Ascending aorta (tissue), 2 donors: ENCODE data around the gene SMAD4. TPM values are rescaled to one million over a fixed set of nuclear protein-coding genes. Genes with fewer than 3 reads are reported as not detected.

ENCODE experiments used
- DNase-seq, 2 donors: peaks; one replicate each; pipeline ENCODE4 v3.0.0-alpha.2; 2019; ENCODE audit warnings: low spot score in 2 of 2
- H3K27ac ChIP-seq, 2 donors: fragments of 200-600 bp; sonication (generic); one replicate each; pipeline ENCODE4 v1.5.1; 2016 to 2017; ENCODE audit warnings: mild to moderate bottlenecking in 1 of 2
- H3K27me3 ChIP-seq: fragments of 200-600 bp; sonication (generic); one replicate; pipeline ENCODE4 v1.5.1; 2017
- H3K36me3 ChIP-seq, 2 donors: fragments of 200-600 bp; sonication (generic); one replicate each; pipeline ENCODE4 v1.5.1; 2016
- H3K4me1 ChIP-seq, 2 donors: fragments of 200-600 bp; sonication (generic); one replicate each; pipeline ENCODE4 v1.5.1; 2016 to 2017; ENCODE audit warnings: mild to moderate bottlenecking in 1 of 2
- H3K4me3 ChIP-seq, 2 donors: fragments of 200-600 bp; sonication (generic); one replicate each; pipeline ENCODE4 v1.5.1; 2016 to 2017; ENCODE audit warnings: mild to moderate bottlenecking in 1 of 2
- H3K9me3 ChIP-seq, 2 donors: fragments of 200-600 bp; sonication (generic); one replicate each; pipeline ENCODE4 v1.5.1; 2016
- intact Hi-C: fragments of 100-400 bp; cut with DNase I; formaldehyde crosslinking; loops from one replicate; pipeline ENCODE4 v1.15.1; 2023
- total RNA-seq: library from RNA; depleted of rRNA; stranded (reverse); fragments of >200 nt; gene quantifications from one replicate; pipeline ENCODE4 v1.1.0, GENCODE V29; 2016
- TF ChIP-seq, protein P1 (sequence below), 3 experiments: fragments of 200-600 bp in 2 of 3; fragments of 450-650 bp in 1 of 3; sonication (generic) in 2 of 3; IDR thresholded peaks; one replicate each; pipeline ENCODE4 v1.5.1; 2016 to 2019; ENCODE audit warnings: antibody characterized with exemption in 3 of 3, mild to moderate bottlenecking in 1 of 3, moderate library complexity in 1 of 3

The SMAD4 gene
- total RNA-seq, 1 donor from 2014 or later = 196 TPM

DNA sequence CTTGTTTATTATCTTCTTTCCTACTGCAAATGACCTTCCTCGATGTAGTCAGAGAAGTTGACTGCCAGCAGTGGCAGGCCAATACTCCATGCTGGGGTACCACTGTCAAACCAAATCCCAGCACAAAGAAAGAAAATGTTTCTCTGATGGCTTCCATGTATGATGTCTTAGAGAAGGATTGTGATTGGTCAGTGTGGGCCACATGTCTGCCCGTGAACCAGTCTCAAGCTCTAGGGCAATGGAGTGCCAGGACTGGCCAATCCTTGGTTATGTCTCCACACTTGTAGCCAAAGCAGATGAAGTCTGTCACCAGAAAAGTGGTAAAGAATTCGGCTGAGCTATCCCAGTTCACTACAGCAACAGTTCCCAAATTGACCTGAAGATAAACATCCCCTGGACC is 17.6 kb upstream of the SMAD4 start:
- H3K4me1 ChIP-seq = no peaks in the 10 kb centered on the region
- no peak overlapping the region for H3K27ac ChIP-seq
- H3K27me3 ChIP-seq = no peaks in the 10 kb centered on the region
- H3K9me3 ChIP-seq = no peaks in the 10 kb centered on the region
- H3K36me3 ChIP-seq = no peaks in the 10 kb centered on the region
- no peak overlapping the region for H3K4me3 ChIP-seq
- DNase-seq = no peak
- TF ChIP-seq, protein P1, sequence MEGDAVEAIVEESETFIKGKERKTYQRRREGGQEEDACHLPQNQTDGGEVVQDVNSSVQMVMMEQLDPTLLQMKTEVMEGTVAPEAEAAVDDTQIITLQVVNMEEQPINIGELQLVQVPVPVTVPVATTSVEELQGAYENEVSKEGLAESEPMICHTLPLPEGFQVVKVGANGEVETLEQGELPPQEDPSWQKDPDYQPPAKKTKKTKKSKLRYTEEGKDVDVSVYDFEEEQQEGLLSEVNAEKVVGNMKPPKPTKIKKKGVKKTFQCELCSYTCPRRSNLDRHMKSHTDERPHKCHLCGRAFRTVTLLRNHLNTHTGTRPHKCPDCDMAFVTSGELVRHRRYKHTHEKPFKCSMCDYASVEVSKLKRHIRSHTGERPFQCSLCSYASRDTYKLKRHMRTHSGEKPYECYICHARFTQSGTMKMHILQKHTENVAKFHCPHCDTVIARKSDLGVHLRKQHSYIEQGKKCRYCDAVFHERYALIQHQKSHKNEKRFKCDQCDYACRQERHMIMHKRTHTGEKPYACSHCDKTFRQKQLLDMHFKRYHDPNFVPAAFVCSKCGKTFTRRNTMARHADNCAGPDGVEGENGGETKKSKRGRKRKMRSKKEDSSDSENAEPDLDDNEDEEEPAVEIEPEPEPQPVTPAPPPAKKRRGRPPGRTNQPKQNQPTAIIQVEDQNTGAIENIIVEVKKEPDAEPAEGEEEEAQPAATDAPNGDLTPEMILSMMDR (IDR thresholded peaks at IDR 0.05) = no peak
- intact Hi-C loops = no loop called here

DNA sequence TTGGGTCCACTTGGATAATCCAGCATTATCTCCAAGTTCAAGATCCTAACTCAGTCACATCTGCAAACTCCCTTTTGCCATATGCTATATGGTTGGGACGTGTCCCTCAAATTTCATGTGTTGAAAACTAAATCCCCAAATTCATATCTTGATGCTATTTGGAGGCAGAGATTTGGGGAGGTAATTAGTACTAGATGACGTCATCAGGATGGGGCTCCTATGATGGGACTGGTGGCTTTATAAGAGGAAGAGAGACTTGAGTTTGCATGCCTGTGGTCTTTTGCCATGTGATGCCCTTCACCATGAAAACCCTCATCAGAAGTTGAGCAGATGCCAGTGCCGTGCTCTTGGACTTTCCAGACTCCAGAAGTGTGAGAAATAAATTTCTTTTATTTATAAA is 16.8 kb upstream of the SMAD4 start:
- DNase-seq = no peak
- intact Hi-C loops = no loop called here
- Histone ChIP-seq H3K4me1 (no peaks in the 10 kb centered on the region), H3K27ac (no peak overlapping the region), H3K4me3 (no peak overlapping the region), H3K36me3 (no peaks in the 10 kb centered on the region), H3K9me3 (no peaks in the 10 kb centered on the region), H3K27me3 (no peaks in the 10 kb centered on the region)
- TF ChIP-seq, protein P1 (IDR thresholded peaks at IDR 0.05) = no peak

GRCh38 chr18:51017140-51017879 is 12.7 kb upstream of the SMAD4 start:
- H3K9me3 ChIP-seq = no peaks in the 10 kb centered on the region
- TF ChIP-seq, protein P1 (IDR thresholded peaks at IDR 0.05) = no peak
- H3K27ac ChIP-seq = no peak overlapping the region
- intact Hi-C loops = no loop called here
- no peaks in the 10 kb centered on the region for H3K27me3 ChIP-seq
- no peak overlapping the region for H3K4me3 ChIP-seq
- no peaks in the 10 kb centered on the region for H3K36me3 ChIP-seq
- no peaks in the 10 kb centered on the region for H3K4me1 ChIP-seq
- no peak for DNase-seq

- Histone ChIP-seq H3K27me3 (no peaks in the 10 kb centered on the region), H3K4me1 (no peaks in the 10 kb centered on the region), H3K27ac (no peak overlapping the region), H3K36me3 (no peaks in the 10 kb centered on the region), H3K4me3 (no peak overlapping the region), H3K9me3 (no peaks in the 10 kb centered on the region)
- TF ChIP-seq, protein P1 (IDR thresholded peaks at IDR 0.05) = no peak
- intact Hi-C loops = loop anchor here (5.0 kb wide), 1 partner anchor 203 kb away; no protein-coding TSS in a partner anchor
- no peak for DNase-seq
Measured at GRCh38 chr18:51020536-51020935, 9.5 kb upstream of the SMAD4 start.

DNA sequence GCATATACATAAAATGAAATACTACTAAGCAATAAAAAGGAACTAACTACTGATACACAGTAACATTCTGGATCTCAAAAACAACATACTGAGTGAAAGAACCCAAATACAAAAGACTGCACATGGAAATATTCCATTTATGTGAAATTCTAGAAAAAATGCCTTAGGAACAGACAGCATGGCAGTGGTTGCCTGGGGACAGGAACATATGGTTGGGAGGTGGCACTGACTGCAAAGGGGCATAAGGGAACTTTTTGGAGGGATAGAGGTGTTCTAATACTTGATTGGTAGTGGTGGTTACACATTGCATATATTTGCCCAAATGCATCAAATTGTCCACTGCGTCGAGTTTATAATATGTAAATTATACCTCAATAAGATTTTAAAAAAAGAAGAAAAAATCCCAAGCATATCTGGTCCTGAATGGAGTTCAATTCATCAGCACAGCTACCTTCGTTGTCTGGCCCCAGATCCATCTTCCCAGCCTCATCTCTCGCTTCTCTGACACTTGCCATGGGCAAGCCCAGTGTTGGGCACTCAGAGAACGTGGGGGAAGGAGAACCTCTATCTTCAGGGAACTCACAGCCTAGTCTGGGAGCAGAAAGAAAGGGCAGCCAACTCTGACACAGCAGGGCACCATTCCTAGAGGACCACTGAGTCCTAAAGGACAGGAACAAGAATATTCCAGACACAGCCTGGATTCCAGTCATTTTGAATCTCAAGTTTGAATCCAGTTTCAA is 8.6 kb upstream of the SMAD4 start:
- Histone ChIP-seq H3K9me3 (no peaks in the 10 kb centered on the region), H3K36me3 (no peaks in the 10 kb centered on the region), H3K27ac (no peak overlapping the region), H3K4me3 (no peak overlapping the region), H3K4me1 (no peaks in the 10 kb centered on the region), H3K27me3 (no peaks in the 10 kb centered on the region)
- DNase-seq = no peak
- intact Hi-C loops = loop anchor here (5.0 kb wide), 1 partner anchor 204 kb away; no protein-coding TSS in a partner anchor
- TF ChIP-seq, protein P1 (IDR thresholded peaks at IDR 0.05) = no peak
